ENCODE data around the gene EFHD2.

- TF ChIP-seq, protein P1, sequence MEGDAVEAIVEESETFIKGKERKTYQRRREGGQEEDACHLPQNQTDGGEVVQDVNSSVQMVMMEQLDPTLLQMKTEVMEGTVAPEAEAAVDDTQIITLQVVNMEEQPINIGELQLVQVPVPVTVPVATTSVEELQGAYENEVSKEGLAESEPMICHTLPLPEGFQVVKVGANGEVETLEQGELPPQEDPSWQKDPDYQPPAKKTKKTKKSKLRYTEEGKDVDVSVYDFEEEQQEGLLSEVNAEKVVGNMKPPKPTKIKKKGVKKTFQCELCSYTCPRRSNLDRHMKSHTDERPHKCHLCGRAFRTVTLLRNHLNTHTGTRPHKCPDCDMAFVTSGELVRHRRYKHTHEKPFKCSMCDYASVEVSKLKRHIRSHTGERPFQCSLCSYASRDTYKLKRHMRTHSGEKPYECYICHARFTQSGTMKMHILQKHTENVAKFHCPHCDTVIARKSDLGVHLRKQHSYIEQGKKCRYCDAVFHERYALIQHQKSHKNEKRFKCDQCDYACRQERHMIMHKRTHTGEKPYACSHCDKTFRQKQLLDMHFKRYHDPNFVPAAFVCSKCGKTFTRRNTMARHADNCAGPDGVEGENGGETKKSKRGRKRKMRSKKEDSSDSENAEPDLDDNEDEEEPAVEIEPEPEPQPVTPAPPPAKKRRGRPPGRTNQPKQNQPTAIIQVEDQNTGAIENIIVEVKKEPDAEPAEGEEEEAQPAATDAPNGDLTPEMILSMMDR (IDR thresholded peaks at IDR 0.05; ENCODE audit: insufficient read depth, low read length) = no peak
- TF ChIP-seq, protein P2, sequence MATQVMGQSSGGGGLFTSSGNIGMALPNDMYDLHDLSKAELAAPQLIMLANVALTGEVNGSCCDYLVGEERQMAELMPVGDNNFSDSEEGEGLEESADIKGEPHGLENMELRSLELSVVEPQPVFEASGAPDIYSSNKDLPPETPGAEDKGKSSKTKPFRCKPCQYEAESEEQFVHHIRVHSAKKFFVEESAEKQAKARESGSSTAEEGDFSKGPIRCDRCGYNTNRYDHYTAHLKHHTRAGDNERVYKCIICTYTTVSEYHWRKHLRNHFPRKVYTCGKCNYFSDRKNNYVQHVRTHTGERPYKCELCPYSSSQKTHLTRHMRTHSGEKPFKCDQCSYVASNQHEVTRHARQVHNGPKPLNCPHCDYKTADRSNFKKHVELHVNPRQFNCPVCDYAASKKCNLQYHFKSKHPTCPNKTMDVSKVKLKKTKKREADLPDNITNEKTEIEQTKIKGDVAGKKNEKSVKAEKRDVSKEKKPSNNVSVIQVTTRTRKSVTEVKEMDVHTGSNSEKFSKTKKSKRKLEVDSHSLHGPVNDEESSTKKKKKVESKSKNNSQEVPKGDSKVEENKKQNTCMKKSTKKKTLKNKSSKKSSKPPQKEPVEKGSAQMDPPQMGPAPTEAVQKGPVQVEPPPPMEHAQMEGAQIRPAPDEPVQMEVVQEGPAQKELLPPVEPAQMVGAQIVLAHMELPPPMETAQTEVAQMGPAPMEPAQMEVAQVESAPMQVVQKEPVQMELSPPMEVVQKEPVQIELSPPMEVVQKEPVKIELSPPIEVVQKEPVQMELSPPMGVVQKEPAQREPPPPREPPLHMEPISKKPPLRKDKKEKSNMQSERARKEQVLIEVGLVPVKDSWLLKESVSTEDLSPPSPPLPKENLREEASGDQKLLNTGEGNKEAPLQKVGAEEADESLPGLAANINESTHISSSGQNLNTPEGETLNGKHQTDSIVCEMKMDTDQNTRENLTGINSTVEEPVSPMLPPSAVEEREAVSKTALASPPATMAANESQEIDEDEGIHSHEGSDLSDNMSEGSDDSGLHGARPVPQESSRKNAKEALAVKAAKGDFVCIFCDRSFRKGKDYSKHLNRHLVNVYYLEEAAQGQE (IDR thresholded peaks at IDR 0.05; ENCODE audit: insufficient replicate concordance, low read depth) = no peak
- TF ChIP-seq POLR2AphosphoS5 (IDR thresholded peaks at IDR 0.05; ENCODE audit: low read depth) = no peak
These were observed 4.1 kb downstream of the EFHD2 start for GRCh38 chr1:15413563-15414444.

Data from HL-60 (cell line).